Activated CD8-positive, alpha-beta memory T cell treated with anti-CD3 and anti-CD28 coated beads, Interleukin-2, amount 50 U/mL, for 1 hour (primary cell): Measurements from ENCODE around the gene FNDC11.
A peak's percentile ranks its signal among the peaks of the same experiment; 100 is the strongest.
"Not testable (repeated sequence)": the region's sequence is repeated elsewhere in the genome, so short reads cannot be mapped to it uniquely, and the experiment has no call there.

Experiments used
- DNase-seq: peaks from one replicate; pipeline ENCODE4 v3.0.0-alpha.2; 2020; ENCODE audit errors: extremely low read depth

FNDC11 gene

GRCh38 chr20:63553251-63553932, 567 bp upstream of the FNDC11 start:
- DNase-seq, result peak; percentile 70

GRCh38 chr20:63554361-63555278, 661 bp downstream of the FNDC11 start:
- no peak for DNase-seq

- no peak for DNase-seq
Observed at GRCh38 chr20:63555661-63556381, 1.9 kb downstream of the FNDC11 start.

GRCh38 chr20:63556873-63557478, 3.0 kb downstream of the FNDC11 start:
- no peak for DNase-seq

GRCh38 chr20:63557481-63557891, 3.5 kb downstream of the FNDC11 start:
- no peak for DNase-seq

- DNase-seq, result no peak
Observed at GRCh38 chr20:63558804-63559484, 5.0 kb downstream of the FNDC11 start.

- not testable (repeated sequence) for DNase-seq
Observed at GRCh38 chr20:63559485-63560332, 5.8 kb downstream of the FNDC11 start.

- no peak for DNase-seq
Observed at GRCh38 chr20:63560333-63560805, 6.4 kb downstream of the FNDC11 start.

GRCh38 chr20:63560856-63561609, 7.1 kb downstream of the FNDC11 start:
- no peak for DNase-seq

- no peak for DNase-seq
Observed at GRCh38 chr20:63561624-63562396, 7.9 kb downstream of the FNDC11 start.

GRCh38 chr20:63562461-63563224, 8.7 kb downstream of the FNDC11 start:
- DNase-seq, result no peak

GRCh38 chr20:63563225-63563935, 9.4 kb downstream of the FNDC11 start:
- no peak for DNase-seq

GRCh38 chr20:63564036-63564810, 10.3 kb downstream of the FNDC11 start:
- DNase-seq, result no peak

GRCh38 chr20:63565021-63565698, 11.2 kb downstream of the FNDC11 start:
- DNase-seq, result no peak

GRCh38 chr20:63565699-63566335, 11.9 kb downstream of the FNDC11 start:
- DNase-seq, result no peak
